ENCODE measurements around the gene PHLDB1. TPM values are rescaled to one million over a fixed set of nuclear protein-coding genes. Genes with fewer than 3 reads are reported as not detected.

The PHLDB1 gene
- total and polyA plus RNA-seq, 2 of the 8 experiments (the other 6 are each of a cell fraction or from before 2014, with no cell fraction given) = 53.9 to 74.8 TPM

- peak overlapping the region; percentile 95 for H2BK20ac ChIP-seq (ENCODE audit: low read length)
- peak overlapping the region in 2 of 4 experiments; percentile 64 to 66; a peak in 2 of 7 replicates for H3K9ac ChIP-seq (replicated peaks in 1 of 4; ENCODE audit: extremely low read depth in 1 of 4, low read depth in 3 of 4, low read length in 3 of 4)
- no peak overlapping the region for H3K14ac ChIP-seq (ENCODE audit: insufficient read length)
- H3K4me1 ChIP-seq (replicated peaks in 1 of 4; ENCODE audit: control insufficient read depth in 3 of 4, insufficient read depth in 4 of 4, low read length in 3 of 4) = peaks cover 16 to 23% (median 19%) of the 10 kb centered on the region in 4 experiments
- no peak overlapping the region for H2AFZ ChIP-seq (ENCODE audit: low read length)
- TF ChIP-seq POLR2A (IDR thresholded peaks at IDR 0.05; ENCODE audit: control extremely low read depth in 1 of 2, low read depth in 2 of 2, low read length in 2 of 2) (0 out of 3 replicates have a peak, but pooled peaks of 1 of the 2 experiments have one; percentile 36), POU5F1 (IDR thresholded peaks at IDR 0.05; ENCODE audit: low read depth, low read length) (no peak)
- H3K27ac ChIP-seq (ENCODE audit: low read depth, low read length) = peak overlapping the region; percentile 68; the same call in 1 of the 2 replicates
- peak overlapping the region in 3 of 4 experiments; percentile 31 to 65 (median 48); a peak in 5 of 8 replicates for H3K4me3 ChIP-seq (ENCODE audit: extremely low read depth in 1 of 4, insufficient read depth in 2 of 4, low read depth in 3 of 4, low read length in 4 of 4)
- H3K18ac ChIP-seq (ENCODE audit: extremely low read depth, low read length) = 0 out of 2 replicates have a peak overlapping the region, but pooled peaks have one; percentile 83
- WGBS, 2 experiments (ENCODE audit: extremely low coverage in 1 of 2, insufficient coverage in 1 of 2, insufficient read length in 1 of 2, insufficient replicate concordance in 2 of 2, low coverage in 1 of 2, low lambda C conversion rate in 2 of 2, missing lambda C conversion rate in 1 of 2) = 52% methylated on average over 4 of the region's 4 CpGs; no CpG with 5 or more reads in 1 of the 2 experiments
- no peak overlapping the region; the same call in 1 of the 2 replicates for H2BK5ac ChIP-seq (ENCODE audit: low read depth, low read length)
- H4K5ac ChIP-seq (ENCODE audit: insufficient read length, low read depth, low read length) = peak overlapping the region; percentile 46
- H3K9me3 ChIP-seq (ENCODE audit: insufficient read depth in 2 of 2, low read depth in 1 of 2, low read length in 1 of 2) = no peaks in the 10 kb centered on the region
- peak overlapping the region; percentile 67 for H4K91ac ChIP-seq (replicated peaks; ENCODE audit: insufficient read length, low read length)
- H3K56ac ChIP-seq (replicated peaks; ENCODE audit: insufficient read length, low read depth, low read length) = no peak overlapping the region
- peaks cover 3% of the 10 kb centered on the region for H3K79me1 ChIP-seq (ENCODE audit: low read depth, low read length)
- H3K79me2 ChIP-seq (ENCODE audit: control insufficient read depth in 1 of 2, insufficient read depth in 2 of 2, low read length in 2 of 2) = no peaks in the 10 kb centered on the region
- no peak for DNase-seq (ENCODE audit: low read depth in 1 of 2, low spot score in 2 of 2)
- no peak overlapping the region for H3K4ac ChIP-seq (replicated peaks; ENCODE audit: insufficient read length, low read depth, low read length)
- H2BK12ac ChIP-seq (ENCODE audit: low read depth, low read length) = peak overlapping the region; percentile 68; the same call in 1 of the 2 replicates
- no peak overlapping the region for H2AK5ac ChIP-seq (ENCODE audit: low read depth, low read length)
- H3K36me3 ChIP-seq (ENCODE audit: control insufficient read depth in 2 of 4, insufficient read depth in 4 of 4, low read length in 3 of 4) = peaks cover 0 to 36% (median 11%) of the 10 kb centered on the region in 4 experiments; a peak in 6 of 8 replicates
- FAIRE-seq = no peak
- peaks cover 9% of the 10 kb centered on the region; the same call in 1 of the 2 replicates for H3K23me2 ChIP-seq (ENCODE audit: low read depth, low read length)
- ChIA-PET POLR2A (ENCODE audit: partially characterized antibody) (interaction anchor here (0.5 to 25.8 kb wide), 9 partner anchors 12 to 281 kb away, joined by 3 to 574 read pairs (median 5); partner anchors contain the start of genes ARCN1 and PHLDB1), CTCF (ENCODE audit: partially characterized antibody) (interaction anchor here (0.8 to 19.1 kb wide), 6 partner anchors 7 to 72 kb away, joined by 3 to 435 read pairs (median 37); partner anchors contain the start of gene PHLDB1)
- peak overlapping the region; percentile 80 to 99 for H3K4me2 ChIP-seq (ENCODE audit: insufficient read depth in 1 of 2, low read depth in 2 of 2, low read length in 2 of 2)
- H3K23ac ChIP-seq (ENCODE audit: insufficient read length) = no peak overlapping the region
- H2BK120ac ChIP-seq (replicated peaks; ENCODE audit: low read depth, low read length) = no peak overlapping the region
- H2BK15ac ChIP-seq (ENCODE audit: low read length) = no peak overlapping the region
- H4K20me1 ChIP-seq (replicated peaks in 1 of 2; ENCODE audit: control insufficient read depth in 1 of 2, insufficient read depth in 2 of 2, low read length in 2 of 2) = peaks cover under 1 to 21% of the 10 kb centered on the region in 2 experiments
- H3K27me3 ChIP-seq (replicated peaks in 1 of 4; ENCODE audit: control insufficient read depth in 3 of 4, extremely low read depth in 1 of 4, insufficient read depth in 3 of 4, low read length in 3 of 4) = no peaks in the 10 kb centered on the region
- no peak overlapping the region for H4K8ac ChIP-seq (ENCODE audit: extremely low read depth, insufficient read depth, low read length)
Measured at GRCh38 chr11:118633979-118634378, 26.6 kb downstream of the PHLDB1 start.

All from H1 (cell line).